Fibroblast of lung (primary cell): ENCODE results near the gene RHOH. TPM values are rescaled to one million over a fixed set of nuclear protein-coding genes. Genes with fewer than 3 reads are reported as not detected.

Source experiments
- DNase-seq, 2 donors: peaks; one replicate each; pipeline versions ENCODE4 v3.0.0 to v3.0.0-alpha.2; 2010; ENCODE audit warnings: low read depth in 2 of 2
- H2AFZ ChIP-seq: 2 replicates; pipeline ENCODE4 v1.5.1; 2012; ENCODE audit warnings: low read length, control low read depth, inconsistent platforms
- H3K27ac ChIP-seq: 2 replicates; pipeline ENCODE4 v1.5.1; 2011; ENCODE audit warnings: low read length, control low read depth; ENCODE audit not compliant: insufficient read depth
- H3K27me3 ChIP-seq: 2 replicates; pipeline ENCODE4 v1.5.1; 2011; ENCODE audit warnings: mild to moderate bottlenecking, low read length; ENCODE audit not compliant: control insufficient read depth, insufficient read depth
- H3K36me3 ChIP-seq: 2 replicates; pipeline ENCODE4 v1.5.1; 2011; ENCODE audit warnings: low read length; ENCODE audit not compliant: control insufficient read depth, insufficient read depth
- H3K4me1 ChIP-seq: 2 replicates; pipeline ENCODE4 v1.5.1; 2011; ENCODE audit warnings: low read length; ENCODE audit not compliant: control insufficient read depth, insufficient read depth; ENCODE audit errors: extremely low read depth
- H3K4me2 ChIP-seq: 2 replicates; pipeline ENCODE4 v1.5.1; 2011; ENCODE audit warnings: low read length, control low read depth; ENCODE audit not compliant: insufficient read depth; ENCODE audit errors: extremely low read depth
- H3K4me3 ChIP-seq, 4 experiments: fragments of 200-600 bp in 1 of 4; sonication (generic) in 1 of 4; replicated peaks in 1 of 4; 2 replicates each; pipeline ENCODE4 v1.5.1; 2011 to 2016; ENCODE audit warnings: low read length in 4 of 4, low read depth in 3 of 4, mild to moderate bottlenecking in 3 of 4, control low read depth in 2 of 4, inconsistent platforms in 1 of 4, mixed read lengths in 1 of 4; ENCODE audit not compliant: insufficient read depth in 1 of 4; ENCODE audit errors: control extremely low read depth in 1 of 4
- H3K79me2 ChIP-seq: 2 replicates; pipeline ENCODE4 v1.5.1; 2012; ENCODE audit warnings: mild to moderate bottlenecking, low read length, inconsistent platforms; ENCODE audit not compliant: control insufficient read depth, insufficient read depth
- H3K9ac ChIP-seq: 2 replicates; pipeline ENCODE4 v1.5.1; 2011; ENCODE audit warnings: mild to moderate bottlenecking, low read length, control low read depth; ENCODE audit not compliant: insufficient read depth
- H3K9me3 ChIP-seq: 2 replicates; pipeline ENCODE4 v1.5.1; 2012; ENCODE audit warnings: low read depth, low read length; ENCODE audit not compliant: control insufficient read depth, insufficient read depth
- H4K20me1 ChIP-seq: 2 replicates; pipeline ENCODE4 v1.5.1; 2011; ENCODE audit warnings: low read length; ENCODE audit not compliant: control insufficient read depth, insufficient read depth; ENCODE audit errors: extremely low read depth
- EZH2 ChIP-seq: IDR thresholded peaks from 2 replicates; pipeline ENCODE4 v1.5.1; 2012; ENCODE audit warnings: low read length, control low read depth, mild to moderate bottlenecking; ENCODE audit errors: missing control alignments
- polyA plus RNA-seq, 2 donors: library from polyadenylated mRNA; depleted of rRNA in 1 of 2; stranded (reverse) in 1 of 2; unstranded in 1 of 2; fragments of >200 nt; gene quantifications; 2 replicates each; pipeline ENCODE4 v1.2.1, GENCODE V29; 2011 to 2012; ENCODE audit warnings: missing spikeins in 1 of 2
- total RNA-seq: library from RNA; depleted of rRNA; stranded (reverse); fragments of >200 nt; gene quantifications from 2 replicates; pipeline ENCODE4 v1.2.1, GENCODE V29; 2014
- TF ChIP-seq, protein P1 (sequence below), 2 donors: IDR thresholded peaks in 1 of 2; conservative IDR thresholded peaks in 1 of 2; 1 replicate in 1 of 2; 2 replicates in 1 of 2; pipeline ENCODE4 v1.5.1; 2011 to 2012; ENCODE audit warnings: low read length in 2 of 2, control low read depth in 1 of 2, inconsistent platforms in 1 of 2, low read depth in 1 of 2, mild to moderate bottlenecking in 1 of 2

The RHOH gene
- total and polyA plus RNA-seq, 2 donors (not counting 1 experiment from before 2014, with no cell fraction given) = not detected

DNA sequence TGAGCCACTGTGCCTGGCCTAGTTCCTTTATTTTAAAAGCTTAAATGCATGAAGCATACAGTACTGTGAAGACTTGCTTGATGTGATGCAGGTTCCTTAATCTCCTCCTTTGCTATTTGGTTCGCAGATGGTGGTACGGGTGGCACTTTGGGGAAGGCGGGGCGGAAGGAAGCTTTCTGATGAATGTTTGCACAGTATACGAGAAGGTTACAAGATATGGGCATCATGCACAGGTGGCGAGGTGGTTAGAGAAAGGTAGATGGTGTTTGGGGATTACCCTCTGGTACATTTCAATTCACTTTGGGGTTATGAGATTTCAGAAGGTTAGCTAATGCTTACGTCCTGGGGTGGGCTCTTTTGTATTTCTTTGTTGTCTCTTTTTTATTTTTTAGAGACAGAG lies 17.2 kb downstream of the RHOH start:
- Histone ChIP-seq H3K4me3 (no peak overlapping the region), H4K20me1 (no peaks in the 10 kb centered on the region), H3K36me3 (no peaks in the 10 kb centered on the region), H3K9me3 (no peaks in the 10 kb centered on the region), H3K79me2 (no peaks in the 10 kb centered on the region), H3K27ac (no peak overlapping the region), H3K4me1 (no peaks in the 10 kb centered on the region), H2AFZ (no peak overlapping the region), H3K4me2 (no peak overlapping the region), H3K27me3 (no peaks in the 10 kb centered on the region), H3K9ac (no peak overlapping the region)
- DNase-seq = no peak
- no peak for TF ChIP-seq EZH2
- TF ChIP-seq, protein P1, sequence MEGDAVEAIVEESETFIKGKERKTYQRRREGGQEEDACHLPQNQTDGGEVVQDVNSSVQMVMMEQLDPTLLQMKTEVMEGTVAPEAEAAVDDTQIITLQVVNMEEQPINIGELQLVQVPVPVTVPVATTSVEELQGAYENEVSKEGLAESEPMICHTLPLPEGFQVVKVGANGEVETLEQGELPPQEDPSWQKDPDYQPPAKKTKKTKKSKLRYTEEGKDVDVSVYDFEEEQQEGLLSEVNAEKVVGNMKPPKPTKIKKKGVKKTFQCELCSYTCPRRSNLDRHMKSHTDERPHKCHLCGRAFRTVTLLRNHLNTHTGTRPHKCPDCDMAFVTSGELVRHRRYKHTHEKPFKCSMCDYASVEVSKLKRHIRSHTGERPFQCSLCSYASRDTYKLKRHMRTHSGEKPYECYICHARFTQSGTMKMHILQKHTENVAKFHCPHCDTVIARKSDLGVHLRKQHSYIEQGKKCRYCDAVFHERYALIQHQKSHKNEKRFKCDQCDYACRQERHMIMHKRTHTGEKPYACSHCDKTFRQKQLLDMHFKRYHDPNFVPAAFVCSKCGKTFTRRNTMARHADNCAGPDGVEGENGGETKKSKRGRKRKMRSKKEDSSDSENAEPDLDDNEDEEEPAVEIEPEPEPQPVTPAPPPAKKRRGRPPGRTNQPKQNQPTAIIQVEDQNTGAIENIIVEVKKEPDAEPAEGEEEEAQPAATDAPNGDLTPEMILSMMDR (conservative IDR thresholded peaks at IDR 0.05 in 1 of 2, IDR thresholded peaks at IDR 0.05 in 1 of 2; ENCODE audit: low read depth in 1 of 2, low read length in 2 of 2) = no peak

DNA sequence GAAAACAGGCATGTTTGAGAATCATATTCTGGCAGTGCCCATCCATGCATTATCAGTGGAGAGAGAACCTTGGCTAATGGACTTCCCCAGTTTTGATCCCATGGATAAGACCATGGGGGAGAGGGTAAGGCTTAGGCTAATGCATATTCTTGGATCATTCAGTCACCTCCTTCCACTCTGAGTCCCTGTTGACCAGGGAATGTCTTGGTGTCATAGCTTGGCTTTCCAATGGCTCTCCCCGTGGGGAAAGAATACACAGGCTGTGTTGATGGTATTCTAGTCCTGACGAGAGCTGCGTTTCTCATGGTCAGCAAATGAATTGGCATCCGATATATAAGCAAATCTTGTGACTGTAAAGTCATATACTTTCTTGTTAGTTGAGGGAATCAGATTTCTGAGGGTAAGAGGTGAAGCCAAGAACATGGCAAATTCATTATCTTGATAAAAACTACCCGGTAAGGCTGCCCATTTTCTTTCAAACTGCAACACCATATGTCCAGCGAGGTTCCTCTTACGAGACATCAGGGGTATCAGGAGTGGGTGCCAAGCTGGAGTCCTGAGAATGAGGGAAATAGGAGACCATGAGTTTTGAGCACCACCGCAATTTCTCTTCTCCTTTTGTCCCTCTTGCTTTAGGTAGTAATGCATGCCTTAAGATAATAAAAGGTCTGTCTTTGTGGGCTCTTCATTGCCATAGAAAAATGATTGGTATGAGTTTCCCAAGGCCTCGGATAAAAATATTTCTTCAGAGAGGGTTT lies 18.0 kb downstream of the RHOH start:
- TF ChIP-seq, protein P1 (conservative IDR thresholded peaks at IDR 0.05 in 1 of 2, IDR thresholded peaks at IDR 0.05 in 1 of 2; ENCODE audit: low read depth in 1 of 2, low read length in 2 of 2) = no peak
- no peak for TF ChIP-seq EZH2
- DNase-seq = no peak
- no peak overlapping the region for H3K4me2 ChIP-seq
- no peak overlapping the region for H3K9ac ChIP-seq
- no peaks in the 10 kb centered on the region for H3K79me2 ChIP-seq
- H3K9me3 ChIP-seq = no peaks in the 10 kb centered on the region
- no peak overlapping the region for H2AFZ ChIP-seq
- H4K20me1 ChIP-seq = no peaks in the 10 kb centered on the region
- H3K36me3 ChIP-seq = no peaks in the 10 kb centered on the region
- no peaks in the 10 kb centered on the region for H3K27me3 ChIP-seq
- no peak overlapping the region for H3K27ac ChIP-seq
- no peaks in the 10 kb centered on the region for H3K4me1 ChIP-seq
- H3K4me3 ChIP-seq = no peak overlapping the region

DNA sequence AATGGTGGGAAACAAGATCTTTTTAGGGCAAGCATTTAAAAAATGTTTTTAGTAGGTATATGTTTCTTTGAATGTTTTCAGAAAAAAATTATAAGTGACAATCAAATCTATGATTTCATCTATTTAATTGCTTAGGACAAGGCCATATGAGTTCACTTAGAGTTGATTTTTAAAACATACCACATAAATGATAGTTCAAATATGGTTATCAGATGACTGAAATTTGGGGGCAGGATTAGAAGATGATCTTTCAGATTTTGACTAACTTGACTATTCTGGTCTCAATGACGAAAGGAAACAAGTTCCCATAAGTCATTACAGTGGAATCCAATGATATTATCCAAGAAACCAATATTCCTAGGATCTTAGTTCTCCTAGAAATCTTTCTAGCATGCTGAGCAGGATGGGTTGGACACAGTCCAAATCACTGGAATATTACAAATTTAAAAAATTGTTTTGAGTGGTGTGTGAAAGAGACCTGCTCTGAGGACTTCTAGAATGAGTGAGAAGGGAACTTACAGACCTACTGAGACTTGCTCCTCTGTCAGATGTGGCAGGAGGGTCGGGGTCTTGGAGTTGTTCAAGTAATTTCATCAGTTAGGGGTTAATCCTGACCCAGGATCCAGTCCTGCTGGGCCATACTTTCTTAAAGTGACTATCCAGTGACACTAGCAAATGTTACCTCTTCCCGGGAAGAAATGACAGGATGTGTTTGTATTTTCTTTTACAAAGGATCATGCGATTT lies 20.0 kb downstream of the RHOH start:
- DNase-seq = no peak
- Histone ChIP-seq H3K9me3 (no peaks in the 10 kb centered on the region), H3K36me3 (no peaks in the 10 kb centered on the region), H3K27me3 (no peaks in the 10 kb centered on the region), H2AFZ (no peak overlapping the region), H3K4me3 (no peak overlapping the region), H3K9ac (no peak overlapping the region), H3K4me2 (no peak overlapping the region), H3K79me2 (no peaks in the 10 kb centered on the region), H3K4me1 (no peaks in the 10 kb centered on the region), H3K27ac (no peak overlapping the region), H4K20me1 (no peaks in the 10 kb centered on the region)
- no peak for TF ChIP-seq EZH2
- TF ChIP-seq, protein P1 (conservative IDR thresholded peaks at IDR 0.05 in 1 of 2, IDR thresholded peaks at IDR 0.05 in 1 of 2; ENCODE audit: low read depth in 1 of 2, low read length in 2 of 2) = no peak
